CD4-positive, CD25-positive, alpha-beta regulatory T cell (primary cell): Measurements from ENCODE around the gene AAMDC. TPM values are rescaled to one million over a fixed set of nuclear protein-coding genes. Genes with fewer than 3 reads are reported as not detected.

ENCODE experiments used
- ATAC-seq, 2 donors: fragments of 150-1000 bp; cut with Tn5 transposase; one replicate each; pipeline ENCODE4 v1.10.0; 2021; ENCODE audit warnings: low read depth in 2 of 2, moderate number of reproducible peaks in 2 of 2, moderate library complexity in 1 of 2
- DNase-seq, 3 donors: peaks; one replicate each; pipeline versions ENCODE4 v3.0.0 to v3.0.0-alpha.2; 2012 to 2022; ENCODE audit warnings: mixed read lengths in 1 of 3
- H3K27ac ChIP-seq: one replicate; pipeline ENCODE4 v1.7.0; 2013; ENCODE audit warnings: mild to moderate bottlenecking, low read length; ENCODE audit not compliant: insufficient read depth, poor library complexity, severe bottlenecking
- H3K27me3 ChIP-seq: one replicate; pipeline ENCODE4 v1.7.0; 2013; ENCODE audit warnings: low read length; ENCODE audit not compliant: control insufficient read depth, insufficient read depth
- H3K36me3 ChIP-seq: one replicate; pipeline ENCODE4 v1.7.0; 2013; ENCODE audit warnings: mild to moderate bottlenecking, low read length, moderate library complexity; ENCODE audit not compliant: control insufficient read depth, insufficient read depth
- H3K4me1 ChIP-seq: 2 replicates; pipeline ENCODE4 v1.7.0; 2013; ENCODE audit warnings: mild to moderate bottlenecking, low read length; ENCODE audit not compliant: insufficient read depth, control insufficient read depth, poor library complexity, severe bottlenecking
- H3K4me3 ChIP-seq: one replicate; pipeline ENCODE4 v1.7.0; 2013; ENCODE audit warnings: low read depth, mild to moderate bottlenecking, low read length, moderate library complexity
- H3K9me3 ChIP-seq, 2 experiments: 1 replicate in 1 of 2; 2 replicates in 1 of 2; pipeline ENCODE4 v1.7.0; 2013; ENCODE audit warnings: low read length in 2 of 2, mild to moderate bottlenecking in 1 of 2, moderate library complexity in 1 of 2; ENCODE audit not compliant: control insufficient read depth in 2 of 2
- H3K27ac Mint-ChIP-seq, 3 donors: one replicate each; pipeline ENCODE4 v1.8.0; 2020 to 2022; ENCODE audit warnings: mild to moderate bottlenecking in 3 of 3, mixed read lengths in 3 of 3, moderate library complexity in 2 of 3
- H3K27me3 Mint-ChIP-seq: one replicate; pipeline ENCODE4 v1.8.0; 2022; ENCODE audit warnings: mild to moderate bottlenecking, mixed read lengths
- H3K36me3 Mint-ChIP-seq: one replicate; pipeline ENCODE4 v1.8.0; 2020; ENCODE audit warnings: mixed read lengths
- H3K4me1 Mint-ChIP-seq, 4 donors: one replicate each; pipeline ENCODE4 v1.8.0; 2020 to 2022; ENCODE audit warnings: mixed read lengths in 4 of 4, mild to moderate bottlenecking in 1 of 4
- H3K4me3 Mint-ChIP-seq, 4 donors: one replicate each; pipeline ENCODE4 v1.8.0; 2020 to 2022; ENCODE audit warnings: mild to moderate bottlenecking in 4 of 4, mixed read lengths in 4 of 4, moderate library complexity in 3 of 4
- H3K9me3 Mint-ChIP-seq, 7 donors: one replicate each; pipeline ENCODE4 v1.8.0; 2020 to 2022; ENCODE audit warnings: mixed read lengths in 7 of 7, mild to moderate bottlenecking in 3 of 7, moderate library complexity in 2 of 7
- polyA plus RNA-seq, 4 donors: library from polyadenylated mRNA; unstranded; fragments of 300-500 nt; fragmentation: Illumina TruSeq; gene quantifications; one replicate each; pipeline ENCODE4 v1.2.3, GENCODE V29; 2021
- total RNA-seq: library from RNA; stranded (reverse); gene quantifications from one replicate; pipeline ENCODE4 v1.2.3, GENCODE V29; 2022

AAMDC gene
- total RNA-seq (4.8 TPM), polyA plus RNA-seq (10 to 100 TPM; 25.9 to 60.9 (median 31.1) TPM)

DNA sequence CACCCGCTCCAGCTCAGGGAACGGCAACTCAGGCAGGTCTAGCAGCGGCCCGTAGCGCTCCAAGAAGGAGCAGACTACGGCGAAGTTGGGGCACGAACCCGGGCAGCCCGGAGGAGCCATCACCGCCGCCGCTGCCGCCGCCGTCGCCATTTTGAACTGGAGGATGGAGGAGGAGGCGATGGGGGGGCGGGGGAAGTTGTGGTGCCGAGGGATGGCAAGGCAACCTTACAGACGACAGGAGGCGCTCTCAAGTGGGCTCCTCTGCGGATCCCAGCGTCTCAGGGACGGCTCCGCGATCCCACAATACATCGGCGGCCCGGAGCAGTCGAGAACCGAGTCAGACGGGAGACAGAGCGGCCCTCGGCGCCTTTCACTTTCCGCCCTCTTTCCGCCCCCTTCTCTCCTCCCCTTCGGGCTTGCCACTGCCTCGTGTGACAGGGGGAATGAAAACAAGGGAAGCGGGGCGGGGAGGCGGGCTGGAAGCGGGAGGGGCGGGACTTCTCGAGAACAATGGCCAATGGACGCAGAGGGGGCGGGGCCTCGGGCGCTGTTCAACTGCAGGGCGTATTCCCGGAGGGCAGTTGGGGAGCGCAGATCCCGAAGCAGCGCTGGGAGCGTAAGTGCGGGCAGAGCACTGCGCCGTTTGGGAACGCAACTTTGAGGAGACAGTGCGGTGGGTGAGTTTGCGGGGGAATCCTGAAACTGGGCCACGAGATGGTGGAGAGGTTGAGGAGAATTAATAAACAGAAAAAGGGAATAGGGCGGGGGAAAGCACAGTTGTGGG, at the start of gene AAMDC, which contains the start of gene RSF1:
Gene AAMDC, plus strand, starts transcription at position 580 of the 784 bp plus-strand sequence. CDS start 21,353 bp downstream, outside the sequence.
Gene RSF1, minus strand, starts transcription at position 158 of the 784 bp plus-strand sequence. Its CDS starts 8 bp downstream, at position 150.
- peaks cover 46% of the 10 kb centered on the region for H3K4me1 ChIP-seq
- H3K36me3 ChIP-seq: no peaks in the 10 kb centered on the region
- peak within 1 kb of the TSS; percentile 93 for H3K4me3 ChIP-seq
- no peaks in the 10 kb centered on the region for H3K9me3 ChIP-seq
- Mint-ChIP-seq H3K27me3 (peaks cover 8% of the 10 kb centered on the region), H3K27ac (peak within 1 kb of the TSS; percentile 96 to 99 (median 98)), H3K9me3 (no peaks in the 10 kb centered on the region), H3K4me3 (peak within 1 kb of the TSS; percentile 98 to 100 (median 100)), H3K36me3 (peaks cover 3% of the 10 kb centered on the region), H3K4me1 (peaks cover 13 to 41% (median 33%) of the 10 kb centered on the region in 4 donors)
- DNase-seq: peak; percentile 96 to 98 (median 97)
- ATAC-seq: peak; percentile 89 to 90
- peak within 1 kb of the TSS; percentile 93 for H3K27ac ChIP-seq
- no peaks in the 10 kb centered on the region for H3K27me3 ChIP-seq

DNA sequence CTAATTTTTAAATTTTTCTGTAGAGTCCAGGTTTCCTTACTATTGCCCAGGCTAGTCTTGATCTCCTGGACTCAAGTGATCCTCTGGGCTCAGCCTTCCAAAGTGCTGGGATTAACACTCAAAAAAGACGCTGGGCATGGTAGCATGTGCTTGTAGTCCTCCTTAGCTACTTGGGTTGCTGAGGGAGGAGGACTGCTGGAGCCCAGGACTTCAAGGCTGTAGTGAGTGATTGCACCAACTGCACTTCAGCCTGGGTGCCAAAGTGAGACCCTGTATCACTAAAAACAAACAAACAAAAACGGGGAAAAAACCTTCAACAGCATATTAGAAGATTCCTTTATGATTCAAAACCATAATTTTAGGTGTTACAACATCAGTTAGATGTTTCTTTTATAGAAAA, 45.0 kb upstream of the AAMDC start:
- no peak overlapping the region for H3K27ac ChIP-seq
- no peaks in the 10 kb centered on the region for H3K9me3 ChIP-seq
- H3K4me1 Mint-ChIP-seq: peaks cover 44 to 71% (median 55%) of the 10 kb centered on the region in 4 donors
- DNase-seq: no peak
- H3K27me3 Mint-ChIP-seq: no peaks in the 10 kb centered on the region
- peaks cover 13% of the 10 kb centered on the region for H3K4me1 ChIP-seq
- peaks cover 3% of the 10 kb centered on the region for H3K36me3 ChIP-seq
- H3K4me3 ChIP-seq: no peak overlapping the region
- no peak overlapping the region for H3K27ac Mint-ChIP-seq
- H3K27me3 ChIP-seq: no peaks in the 10 kb centered on the region
- H3K9me3 Mint-ChIP-seq: no peaks in the 10 kb centered on the region
- H3K36me3 Mint-ChIP-seq: no peaks in the 10 kb centered on the region
- H3K4me3 Mint-ChIP-seq: no peak overlapping the region
- ATAC-seq: no peak

DNA sequence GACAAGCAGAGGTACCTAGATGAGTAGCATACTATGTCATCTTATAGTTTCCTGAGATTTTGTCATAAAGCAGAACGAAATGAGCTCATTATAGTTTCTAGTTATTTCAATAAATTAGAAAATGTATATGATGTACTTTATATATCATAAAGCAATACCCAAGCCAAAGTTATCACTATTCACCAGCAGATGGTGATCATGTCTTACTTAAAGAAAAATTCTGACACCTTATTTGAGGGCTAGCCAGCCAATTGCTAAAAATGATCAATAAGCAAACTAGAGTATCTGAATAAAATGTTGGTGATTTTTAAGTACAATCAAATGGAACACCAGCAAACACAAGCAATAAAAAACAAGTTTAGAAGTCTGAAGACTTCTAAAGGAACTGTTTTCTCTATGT, 44.5 kb upstream of the AAMDC start:
- Histone ChIP-seq H3K27me3 (no peaks in the 10 kb centered on the region), H3K9me3 (no peaks in the 10 kb centered on the region), H3K27ac (no peak overlapping the region), H3K4me3 (no peak overlapping the region), H3K4me1 (peaks cover 8% of the 10 kb centered on the region), H3K36me3 (peaks cover 3% of the 10 kb centered on the region)
- ATAC-seq: no peak
- H3K36me3 Mint-ChIP-seq: no peaks in the 10 kb centered on the region
- DNase-seq: peak in 2 of 3 donors; percentile 44
- H3K4me1 Mint-ChIP-seq: peaks cover 38 to 70% (median 50%) of the 10 kb centered on the region in 4 donors
- H3K27ac Mint-ChIP-seq: peak overlapping the region in 1 of 3 donors; percentile 63
- no peak overlapping the region for H3K4me3 Mint-ChIP-seq
- no peaks in the 10 kb centered on the region for H3K27me3 Mint-ChIP-seq
- no peaks in the 10 kb centered on the region for H3K9me3 Mint-ChIP-seq

DNA sequence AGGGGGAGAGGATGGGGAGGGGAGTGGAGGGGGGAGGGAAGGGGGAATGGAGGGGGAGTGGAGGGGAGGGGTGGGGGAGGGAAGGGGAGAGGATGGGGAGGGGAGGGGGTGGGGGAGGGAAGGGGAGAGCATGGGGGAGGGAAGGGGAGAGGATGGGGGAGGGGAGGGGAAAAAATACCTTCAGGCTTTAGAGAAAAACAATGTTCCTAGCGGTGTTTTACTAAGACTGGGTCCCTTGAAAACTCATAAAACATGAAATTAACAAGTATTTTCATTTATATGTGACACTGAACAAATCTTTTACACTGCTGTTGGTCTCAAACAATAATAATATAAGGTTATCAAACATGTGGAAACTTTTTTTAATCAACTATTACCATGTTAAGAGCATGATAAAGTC, 42.8 kb upstream of the AAMDC start:
- H3K9me3 ChIP-seq: no peaks in the 10 kb centered on the region
- H3K27me3 ChIP-seq: no peaks in the 10 kb centered on the region
- Mint-ChIP-seq H3K4me1 (peaks cover 30 to 63% (median 37%) of the 10 kb centered on the region in 4 donors), H3K4me3 (no peak overlapping the region), H3K36me3 (no peaks in the 10 kb centered on the region), H3K27me3 (no peaks in the 10 kb centered on the region), H3K27ac (peak overlapping the region in 1 of 3 donors; percentile 22), H3K9me3 (no peaks in the 10 kb centered on the region)
- no peak overlapping the region for H3K4me3 ChIP-seq
- H3K4me1 ChIP-seq: no peaks in the 10 kb centered on the region
- no peak overlapping the region for H3K27ac ChIP-seq
- no peak for DNase-seq
- ATAC-seq: no peak
- peaks cover 3% of the 10 kb centered on the region for H3K36me3 ChIP-seq

DNA sequence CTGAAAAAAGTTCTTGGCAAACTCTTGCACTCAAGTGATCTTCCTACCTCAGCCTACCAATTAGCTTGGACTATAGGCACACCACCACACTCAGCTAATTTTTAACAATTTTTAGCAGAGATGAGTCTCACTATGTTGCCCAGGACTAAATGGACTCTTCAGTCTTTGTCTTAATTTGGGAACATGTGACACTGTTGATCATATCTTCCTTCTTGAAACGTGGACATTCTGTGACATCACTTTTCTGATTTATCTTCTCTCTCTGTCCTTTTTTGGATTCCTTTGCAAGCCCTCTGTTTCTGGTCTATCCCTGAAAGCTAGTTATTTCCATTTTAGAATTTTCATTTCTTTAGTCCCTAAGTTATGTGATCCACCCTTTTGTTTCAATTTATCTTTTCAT, 42.4 kb upstream of the AAMDC start:
- Mint-ChIP-seq H3K27me3 (no peaks in the 10 kb centered on the region), H3K27ac (peak overlapping the region in 2 of 3 donors; percentile 64 to 89), H3K4me1 (peaks cover 29 to 63% (median 36%) of the 10 kb centered on the region in 4 donors), H3K9me3 (no peaks in the 10 kb centered on the region), H3K36me3 (no peaks in the 10 kb centered on the region), H3K4me3 (peak overlapping the region in 1 of 4 donors; percentile 44)
- Histone ChIP-seq H3K4me3 (no peak overlapping the region), H3K27me3 (no peaks in the 10 kb centered on the region), H3K9me3 (no peaks in the 10 kb centered on the region), H3K27ac (no peak overlapping the region), H3K36me3 (peaks cover 3% of the 10 kb centered on the region), H3K4me1 (no peaks in the 10 kb centered on the region)
- DNase-seq (no peak), ATAC-seq (no peak)

DNA sequence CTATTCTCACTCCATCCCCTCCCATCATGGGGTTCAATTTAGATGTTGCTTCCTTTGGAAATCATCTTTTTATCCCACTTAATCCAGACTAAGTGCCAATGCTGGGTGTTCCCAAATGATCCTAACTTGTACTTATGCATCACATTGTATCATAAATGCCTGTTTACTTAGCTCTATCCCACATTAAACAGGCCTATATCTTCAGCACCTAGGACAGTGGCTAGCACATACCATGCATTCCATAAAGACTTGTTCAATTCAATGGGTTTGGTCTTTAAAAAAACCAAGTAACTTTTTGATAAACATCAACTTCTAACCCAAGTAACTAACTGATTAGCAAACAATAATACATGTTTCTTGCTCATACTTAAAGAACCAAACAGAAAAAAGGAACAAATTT, 41.0 kb upstream of the AAMDC start:
- H3K9me3 Mint-ChIP-seq: no peaks in the 10 kb centered on the region
- H3K36me3 ChIP-seq: peaks cover 3% of the 10 kb centered on the region
- no peak overlapping the region for H3K27ac ChIP-seq
- peak overlapping the region in 1 of 3 donors; percentile 64 for H3K27ac Mint-ChIP-seq
- no peak for DNase-seq
- H3K4me3 Mint-ChIP-seq: no peak overlapping the region
- H3K27me3 Mint-ChIP-seq: no peaks in the 10 kb centered on the region
- no peaks in the 10 kb centered on the region for H3K36me3 Mint-ChIP-seq
- H3K4me1 Mint-ChIP-seq: peaks cover 27 to 68% (median 34%) of the 10 kb centered on the region in 4 donors
- no peak overlapping the region for H3K4me3 ChIP-seq
- H3K4me1 ChIP-seq: no peaks in the 10 kb centered on the region
- ATAC-seq: no peak
- H3K27me3 ChIP-seq: no peaks in the 10 kb centered on the region
- H3K9me3 ChIP-seq: no peaks in the 10 kb centered on the region

DNA sequence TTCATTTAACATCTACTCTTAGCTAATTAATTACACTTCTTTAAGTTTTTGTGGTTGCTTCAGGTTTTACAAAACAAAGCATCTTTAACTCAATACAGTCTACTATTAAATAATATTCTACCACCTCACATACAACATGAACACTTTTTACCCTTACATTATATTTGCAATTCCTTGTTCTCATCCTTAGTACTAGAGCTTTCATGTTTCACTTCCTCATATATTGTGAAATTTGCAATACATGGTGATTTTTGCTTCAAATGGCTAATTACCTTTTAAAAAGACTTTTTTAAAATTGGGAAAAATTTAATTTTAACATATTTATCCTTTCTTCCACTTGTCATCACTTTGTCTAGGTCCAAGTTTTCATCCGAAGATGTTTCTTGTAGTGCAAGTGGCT, 37.9 kb upstream of the AAMDC start:
- Histone ChIP-seq H3K9me3 (no peaks in the 10 kb centered on the region), H3K27ac (no peak overlapping the region), H3K4me3 (no peak overlapping the region), H3K4me1 (peaks cover 11% of the 10 kb centered on the region), H3K36me3 (no peaks in the 10 kb centered on the region), H3K27me3 (no peaks in the 10 kb centered on the region)
- no peaks in the 10 kb centered on the region for H3K36me3 Mint-ChIP-seq
- no peaks in the 10 kb centered on the region for H3K9me3 Mint-ChIP-seq
- H3K27ac Mint-ChIP-seq: peak overlapping the region in 1 of 3 donors; percentile 11
- peaks cover 31 to 74% (median 35%) of the 10 kb centered on the region in 4 donors for H3K4me1 Mint-ChIP-seq
- H3K4me3 Mint-ChIP-seq: no peak overlapping the region
- ATAC-seq: no peak
- no peak for DNase-seq
- H3K27me3 Mint-ChIP-seq: no peaks in the 10 kb centered on the region
